H9 (cell line): ENCODE measurements around the gene ARHGAP45. TPM values are rescaled to one million over a fixed set of nuclear protein-coding genes. Genes with fewer than 3 reads are reported as not detected.

Experiments used
- DNase-seq: peaks from one replicate; pipeline ENCODE4 v3.0.0-alpha.2; 2017
- H2AFZ ChIP-seq: one replicate; pipeline ENCODE4 v1.6.1; 2013; ENCODE audit warnings: mild to moderate bottlenecking, low read length, control low read depth, moderate library complexity
- H2AK5ac ChIP-seq: 2 replicates; pipeline ENCODE4 v1.6.1; 2013; ENCODE audit warnings: low read length, control low read depth, mixed read lengths; ENCODE audit not compliant: insufficient read length
- H2BK120ac ChIP-seq: one replicate; pipeline ENCODE4 v1.6.1; 2013; ENCODE audit warnings: low read depth, mild to moderate bottlenecking, low read length, control low read depth, inconsistent platforms; ENCODE audit not compliant: poor library complexity, severe bottlenecking
- H2BK12ac ChIP-seq: 2 replicates; pipeline ENCODE4 v1.6.1; 2013; ENCODE audit warnings: low read length, control low read depth, mixed read lengths, low read depth; ENCODE audit not compliant: insufficient read length
- H2BK15ac ChIP-seq: 2 replicates; pipeline ENCODE4 v1.6.1; 2013; ENCODE audit warnings: low read depth, low read length, control low read depth
- H2BK20ac ChIP-seq: one replicate; pipeline ENCODE4 v1.6.1; 2013; ENCODE audit warnings: low read depth, mild to moderate bottlenecking, low read length, control low read depth, inconsistent platforms; ENCODE audit not compliant: poor library complexity, severe bottlenecking
- H2BK5ac ChIP-seq: 2 replicates; pipeline ENCODE4 v1.6.1; 2013; ENCODE audit warnings: low read length, control low read depth, mixed read lengths; ENCODE audit not compliant: insufficient read length
- H3K14ac ChIP-seq: 2 replicates; pipeline ENCODE4 v1.6.1; 2013; ENCODE audit warnings: low read length, control low read depth; ENCODE audit not compliant: insufficient read depth
- H3K18ac ChIP-seq: 2 replicates; pipeline ENCODE4 v1.6.1; 2013; ENCODE audit warnings: low read depth, mild to moderate bottlenecking, mixed read lengths, low read length, control low read depth; ENCODE audit not compliant: insufficient read length
- H3K23ac ChIP-seq: 2 replicates; pipeline ENCODE4 v1.6.1; 2013; ENCODE audit warnings: low read length, control low read depth, mixed read lengths, low read depth; ENCODE audit not compliant: insufficient read length
- H3K23me2 ChIP-seq: 2 replicates; pipeline ENCODE4 v1.6.1; 2013; ENCODE audit warnings: low read depth, mild to moderate bottlenecking, mixed read lengths, low read length, control low read depth; ENCODE audit not compliant: insufficient read length, poor library complexity, severe bottlenecking
- H3K27ac ChIP-seq: 2 replicates; pipeline ENCODE4 v1.5.1; 2013; ENCODE audit warnings: low read length, control low read depth, mixed read lengths, low read depth; ENCODE audit not compliant: insufficient read length
- H3K27me3 ChIP-seq: 2 replicates; pipeline ENCODE4 v1.6.1; 2013; ENCODE audit warnings: low read length, control low read depth, inconsistent platforms; ENCODE audit not compliant: insufficient read depth
- H3K4ac ChIP-seq: 2 replicates; pipeline ENCODE4 v1.6.1; 2013; ENCODE audit warnings: low read depth, mild to moderate bottlenecking, control low read depth, inconsistent platforms, low read length, moderate library complexity
- H3K4me1 ChIP-seq: 2 replicates; pipeline ENCODE4 v1.6.1; 2013; ENCODE audit warnings: low read length, control low read depth, inconsistent platforms; ENCODE audit not compliant: insufficient read depth
- H3K4me2 ChIP-seq: 2 replicates; pipeline ENCODE4 v1.6.1; 2013; ENCODE audit warnings: low read length, control low read depth, mixed read lengths; ENCODE audit not compliant: insufficient read length, insufficient read depth
- H3K56ac ChIP-seq: 2 replicates; pipeline ENCODE4 v1.6.1; 2013; ENCODE audit warnings: low read depth, mild to moderate bottlenecking, mixed read lengths, low read length, control low read depth; ENCODE audit not compliant: insufficient read length
- H3K79me1 ChIP-seq: 2 replicates; pipeline ENCODE4 v1.6.1; 2013; ENCODE audit warnings: low read depth, mild to moderate bottlenecking, moderate library complexity, low read length, control low read depth, inconsistent platforms; ENCODE audit not compliant: insufficient read depth, poor library complexity, severe bottlenecking
- H3K79me2 ChIP-seq: 2 replicates; pipeline ENCODE4 v1.6.1; 2013; ENCODE audit warnings: low read length, control low read depth, inconsistent platforms; ENCODE audit not compliant: insufficient read depth
- H3K9ac ChIP-seq: 2 replicates; pipeline ENCODE4 v1.6.1; 2013; ENCODE audit warnings: low read length, control low read depth, mixed read lengths; ENCODE audit not compliant: insufficient read length; ENCODE audit errors: extremely low read depth
- H3K9me3 ChIP-seq: one replicate; pipeline ENCODE4 v1.6.1; 2013; ENCODE audit warnings: low read depth, low read length, inconsistent platforms; ENCODE audit not compliant: control insufficient read depth
- H3T11ph ChIP-seq: one replicate; pipeline ENCODE4 v1.6.1; 2013; ENCODE audit warnings: mild to moderate bottlenecking, low read length, control low read depth, inconsistent platforms
- H4K20me1 ChIP-seq: one replicate; pipeline ENCODE4 v1.6.1; 2013; ENCODE audit not compliant: control insufficient read depth, insufficient read length, insufficient read depth
- H4K5ac ChIP-seq: 2 replicates; pipeline ENCODE4 v1.6.1; 2013; ENCODE audit warnings: low read depth, mild to moderate bottlenecking, mixed read lengths, low read length, control low read depth; ENCODE audit not compliant: insufficient read length
- H4K8ac ChIP-seq: replicated peaks from 2 replicates; pipeline ENCODE4 v1.6.1; 2013; ENCODE audit warnings: low read length, control low read depth, mixed read lengths, low read depth; ENCODE audit not compliant: insufficient read length
- H4K91ac ChIP-seq: 2 replicates; pipeline ENCODE4 v1.6.1; 2013; ENCODE audit warnings: low read depth, mild to moderate bottlenecking, moderate library complexity, mixed read lengths, low read length, control low read depth; ENCODE audit not compliant: insufficient read length
- H3K27ac Mint-ChIP-seq, 3 experiments: 2 replicates in 2 of 3; 3 replicates in 1 of 3; pipeline ENCODE4 v1.8.0; 2020 to 2021; ENCODE audit warnings: mixed read lengths in 3 of 3, mild to moderate bottlenecking in 1 of 3, moderate library complexity in 1 of 3
- H3K27me3 Mint-ChIP-seq: 2 replicates; pipeline ENCODE4 v1.8.0; 2021; ENCODE audit warnings: low read depth, mild to moderate bottlenecking, moderate library complexity, mixed read lengths
- H3K36me3 Mint-ChIP-seq, 3 experiments: 2 replicates in 2 of 3; 3 replicates in 1 of 3; pipeline ENCODE4 v1.8.0; 2020 to 2021; ENCODE audit warnings: low read depth in 3 of 3, mixed read lengths in 3 of 3; ENCODE audit not compliant: insufficient read depth in 1 of 3
- H3K4me1 Mint-ChIP-seq, 2 experiments: 2 replicates each; pipeline ENCODE4 v1.8.0; 2020; ENCODE audit warnings: mixed read lengths in 2 of 2
- H3K4me3 Mint-ChIP-seq, 2 experiments: 2 replicates in 1 of 2; 3 replicates in 1 of 2; pipeline ENCODE4 v1.8.0; 2020 to 2021; ENCODE audit warnings: mild to moderate bottlenecking in 2 of 2, mixed read lengths in 2 of 2, moderate library complexity in 1 of 2
- H3K9me3 Mint-ChIP-seq, 2 experiments: 2 replicates in 1 of 2; 3 replicates in 1 of 2; pipeline ENCODE4 v1.8.0; 2020; ENCODE audit warnings: mild to moderate bottlenecking in 2 of 2, mixed read lengths in 2 of 2, moderate library complexity in 1 of 2
- WGBS: extraction: QIAGEN DNeasy Blood & Tissue Kit; methylation state at CpG from one replicate; pipeline ENCODE4 v1.1.7; 2013; ENCODE audit warnings: missing lambda C conversion rate, low lambda C conversion rate, mixed read lengths; ENCODE audit not compliant: insufficient read length; ENCODE audit errors: extremely low coverage; 5-methylcytosine and 5-hydroxymethylcytosine counted together
- total RNA-seq: library from RNA; stranded (reverse); gene quantifications from 2 replicates; pipeline ENCODE4 v1.2.1, GENCODE V29; 2021
- TF ChIP-seq, protein P1 (sequence below): fragments of 200-600 bp; sonication (generic); conservative IDR thresholded peaks from 3 replicates; pipeline ENCODE4 v1.8.0; 2021; ENCODE audit warnings: antibody characterized with exemption, mild to moderate bottlenecking

ARHGAP45 gene
- total RNA-seq, 1 experiment from 2014 or later, result 39.8 TPM

DNA sequence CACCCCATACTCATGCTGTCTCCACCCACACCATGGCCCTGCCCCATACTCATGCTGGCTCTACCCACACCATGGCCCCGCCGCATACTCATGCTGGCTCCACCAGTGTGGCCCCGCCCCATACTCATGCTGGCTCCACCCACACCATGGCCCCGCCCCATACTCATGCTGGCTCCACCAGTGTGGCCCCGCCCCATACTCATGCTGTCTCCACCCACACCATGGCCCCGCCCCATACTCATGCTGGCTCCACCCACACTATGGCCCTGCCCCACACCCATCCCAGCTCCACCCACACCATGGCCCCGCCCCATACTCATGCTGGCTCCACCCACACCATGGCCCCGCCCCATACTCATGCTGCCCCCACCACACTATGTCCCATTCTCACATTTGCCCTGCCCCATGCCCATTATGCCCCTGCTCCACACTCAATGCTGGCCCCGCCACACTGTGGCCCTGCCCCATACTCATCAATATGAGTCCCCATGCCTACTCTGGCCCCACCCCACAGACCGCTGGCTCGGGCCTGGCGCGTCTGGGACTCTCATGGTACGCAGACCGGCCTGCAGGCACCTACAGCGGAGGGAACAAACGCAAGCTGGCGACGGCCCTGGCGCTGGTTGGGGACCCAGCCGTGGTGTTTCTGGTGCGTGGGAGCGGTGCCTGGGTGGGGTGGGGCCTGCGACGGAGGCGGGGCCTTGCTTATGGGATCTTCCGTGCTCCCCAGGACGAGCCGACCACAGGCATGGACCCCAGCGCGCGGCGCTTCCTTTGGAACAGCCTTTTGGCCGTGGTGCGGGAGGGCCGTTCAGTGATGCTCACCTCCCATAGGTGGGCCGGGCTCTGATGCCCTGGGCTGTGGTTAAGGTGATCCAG, 3.7 kb upstream of the ARHGAP45 start:
- Histone ChIP-seq H3K27ac (no peak overlapping the region), H2BK20ac (no peak overlapping the region), H3K79me2 (no peaks in the 10 kb centered on the region), H4K91ac (no peak overlapping the region), H2BK5ac (no peak overlapping the region), H3K23ac (no peak overlapping the region), H4K20me1 (no peaks in the 10 kb centered on the region), H3K4me1 (peaks cover 5% of the 10 kb centered on the region; the same call in 1 of the 2 replicates), H2AK5ac (no peak overlapping the region), H4K8ac (no peak overlapping the region), H3K18ac (no peak overlapping the region), H3K4me2 (no peak overlapping the region), H3K14ac (no peak overlapping the region), H3K56ac (no peak overlapping the region), H3K27me3 (no peaks in the 10 kb centered on the region; the same call in 1 of the 2 replicates), H3K9me3 (peaks cover 4% of the 10 kb centered on the region), H3K4ac (no peak overlapping the region), H2BK15ac (no peak overlapping the region), H2AFZ (no peak overlapping the region), H3K79me1 (no peaks in the 10 kb centered on the region), H3K23me2 (peaks cover 22% of the 10 kb centered on the region), H3K9ac (no peak overlapping the region), H4K5ac (no peak overlapping the region), H3T11ph (no peak overlapping the region), H2BK12ac (no peak overlapping the region), H2BK120ac (no peak overlapping the region)
- Mint-ChIP-seq H3K4me1 (peaks cover 11 to 35% of the 10 kb centered on the region in 2 experiments), H3K27me3 (peaks cover 18% of the 10 kb centered on the region), H3K36me3 (peaks cover 0 to 5% (median 0%) of the 10 kb centered on the region in 3 experiments; a peak in 1 of 7 replicates), H3K27ac (0 out of 7 replicates have a peak overlapping the region, but pooled peaks of 1 of the 3 experiments have one; percentile 57), H3K9me3 (no peaks in the 10 kb centered on the region), H3K4me3 (peak overlapping the region in 1 of 2 experiments; percentile 48; a peak in 2 of 5 replicates)
- no CpG with 5 or more reads among the region's 37 CpGs for WGBS
- no peak for DNase-seq
- TF ChIP-seq, protein P1, sequence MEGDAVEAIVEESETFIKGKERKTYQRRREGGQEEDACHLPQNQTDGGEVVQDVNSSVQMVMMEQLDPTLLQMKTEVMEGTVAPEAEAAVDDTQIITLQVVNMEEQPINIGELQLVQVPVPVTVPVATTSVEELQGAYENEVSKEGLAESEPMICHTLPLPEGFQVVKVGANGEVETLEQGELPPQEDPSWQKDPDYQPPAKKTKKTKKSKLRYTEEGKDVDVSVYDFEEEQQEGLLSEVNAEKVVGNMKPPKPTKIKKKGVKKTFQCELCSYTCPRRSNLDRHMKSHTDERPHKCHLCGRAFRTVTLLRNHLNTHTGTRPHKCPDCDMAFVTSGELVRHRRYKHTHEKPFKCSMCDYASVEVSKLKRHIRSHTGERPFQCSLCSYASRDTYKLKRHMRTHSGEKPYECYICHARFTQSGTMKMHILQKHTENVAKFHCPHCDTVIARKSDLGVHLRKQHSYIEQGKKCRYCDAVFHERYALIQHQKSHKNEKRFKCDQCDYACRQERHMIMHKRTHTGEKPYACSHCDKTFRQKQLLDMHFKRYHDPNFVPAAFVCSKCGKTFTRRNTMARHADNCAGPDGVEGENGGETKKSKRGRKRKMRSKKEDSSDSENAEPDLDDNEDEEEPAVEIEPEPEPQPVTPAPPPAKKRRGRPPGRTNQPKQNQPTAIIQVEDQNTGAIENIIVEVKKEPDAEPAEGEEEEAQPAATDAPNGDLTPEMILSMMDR, result no peak
